Right atrium auricular region (tissue), 2 donors: ENCODE results near the gene MRPL41. TPM values are rescaled to one million over a fixed set of nuclear protein-coding genes. Genes with fewer than 3 reads are reported as not detected.
"Not testable (repeated sequence)": the region's sequence is repeated elsewhere in the genome, so short reads cannot be mapped to it uniquely, and the experiment has no call there.

ENCODE experiments used
- DNase-seq: peaks from one replicate; pipeline ENCODE4 v3.0.0-alpha.2; 2019; ENCODE audit warnings: low spot score
- H3K27ac ChIP-seq, 2 donors: fragments of 200-600 bp; sonication (generic); 1 replicate in 1 of 2; 2 replicates in 1 of 2; pipeline ENCODE4 v1.5.1; 2016 to 2019
- H3K27me3 ChIP-seq, 2 donors: fragments of 200-600 bp; sonication (generic); one replicate each; pipeline versions ENCODE4 v1.5.1 to v1.6.0; 2017 to 2019
- H3K36me3 ChIP-seq: fragments of 200-600 bp; sonication (generic); one replicate; pipeline ENCODE4 v1.5.1; 2016
- H3K4me1 ChIP-seq, 2 donors: fragments of 200-600 bp; sonication (generic); one replicate each; pipeline versions ENCODE4 v1.5.1 to v1.6.0; 2017 to 2019
- H3K4me3 ChIP-seq, 2 donors: fragments of 200-600 bp; sonication (generic); 1 replicate in 1 of 2; 2 replicates in 1 of 2; pipeline ENCODE4 v1.5.1; 2017 to 2019; ENCODE audit warnings: mild to moderate bottlenecking in 1 of 2, moderate library complexity in 1 of 2
- H3K9me3 ChIP-seq, 2 donors: fragments of 200-600 bp; sonication (generic); one replicate each; pipeline ENCODE4 v1.5.1; 2019
- CTCF ChIP-seq, 2 donors: fragments of 200-600 bp; sonication (generic); IDR thresholded peaks; one replicate each; pipeline ENCODE4 v1.5.1; 2019; ENCODE audit warnings: antibody characterized with exemption in 2 of 2
- total RNA-seq, 2 donors: library from RNA; depleted of rRNA; stranded (reverse); fragments of >200 nt; gene quantifications; one replicate each; pipeline ENCODE4 v1.1.0, GENCODE V29; 2016

Gene MRPL41
- total RNA-seq, 2 donors from 2014 or later: 172 to 238 TPM

GRCh38 chr9:137515338-137515724 is 36.3 kb upstream of the MRPL41 start:
- no peak for TF ChIP-seq CTCF (IDR thresholded peaks at IDR 0.05)
- H3K4me3 ChIP-seq: no peak overlapping the region
- H3K27ac ChIP-seq: no peak overlapping the region
- H3K36me3 ChIP-seq: no peaks in the 10 kb centered on the region
- no peaks in the 10 kb centered on the region for H3K9me3 ChIP-seq
- H3K4me1 ChIP-seq: no peaks in the 10 kb centered on the region
- H3K27me3 ChIP-seq: no peaks in the 10 kb centered on the region
- no peak for DNase-seq

- Histone ChIP-seq H3K9me3 (no peaks in the 10 kb centered on the region), H3K27ac (no peak overlapping the region), H3K4me1 (no peaks in the 10 kb centered on the region), H3K4me3 (no peak overlapping the region), H3K27me3 (no peaks in the 10 kb centered on the region), H3K36me3 (no peaks in the 10 kb centered on the region)
- TF ChIP-seq CTCF (IDR thresholded peaks at IDR 0.05): no peak
- no peak for DNase-seq
These were observed 35.3 kb upstream of the MRPL41 start for GRCh38 chr9:137516144-137516917.

DNA sequence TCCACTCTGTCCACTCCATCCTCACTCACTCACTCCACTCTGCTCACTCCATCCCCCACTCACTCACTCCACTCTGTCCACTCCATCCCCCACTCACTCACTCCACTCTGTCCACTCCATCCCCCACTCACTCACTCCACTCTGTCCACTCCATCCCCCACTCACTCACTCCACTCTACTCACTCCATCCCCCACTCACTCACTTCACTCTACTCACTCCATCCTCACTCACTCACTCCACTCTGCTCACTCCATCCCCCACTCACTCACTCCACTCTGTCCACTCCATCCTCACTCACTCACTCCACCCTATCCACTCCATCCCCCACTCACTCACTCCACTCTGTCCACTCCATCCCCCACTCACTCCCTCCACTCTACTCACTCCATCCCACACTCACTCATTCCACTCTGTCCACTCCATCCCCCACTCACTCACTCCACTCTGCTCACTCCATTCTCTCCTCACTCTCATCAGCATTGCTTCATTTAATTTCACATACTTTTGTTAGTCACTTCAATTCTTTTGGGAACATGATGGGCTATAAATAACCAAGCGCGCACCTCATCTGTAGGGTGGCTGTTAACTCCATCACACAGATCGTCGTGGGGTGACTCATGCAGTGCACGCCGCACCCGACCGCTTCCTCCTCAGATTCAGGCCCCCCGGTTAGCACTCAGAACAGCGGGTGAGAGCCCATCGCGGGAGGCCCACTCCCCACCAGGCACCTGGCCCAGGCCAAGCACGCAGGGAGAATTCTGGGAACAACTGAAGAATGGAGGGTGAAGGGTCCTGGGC is 32.8 kb upstream of the MRPL41 start:
- H3K27ac ChIP-seq, H3K36me3 ChIP-seq, H3K4me1 ChIP-seq, H3K9me3 ChIP-seq, H3K27me3 ChIP-seq, DNase-seq, H3K4me3 ChIP-seq: not testable (repeated sequence)

DNA sequence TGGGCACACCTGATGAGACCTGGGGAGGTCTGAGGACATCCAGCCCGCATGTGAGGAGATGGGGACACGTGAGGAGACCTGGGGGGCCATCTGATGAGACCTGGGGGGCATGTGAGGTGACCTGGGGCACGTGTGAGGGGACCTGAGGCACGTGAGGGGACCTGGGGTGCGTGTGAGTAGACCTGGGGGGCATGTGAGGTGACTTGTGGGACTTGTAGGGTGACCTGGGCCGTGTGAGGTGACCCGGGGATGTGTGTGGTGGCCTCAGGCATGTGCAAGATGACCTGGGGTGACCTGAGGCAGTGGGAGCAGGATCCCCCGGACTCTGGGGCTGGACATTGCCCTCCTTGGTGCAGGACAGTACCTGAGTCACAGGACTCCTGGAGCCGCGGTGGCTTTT is 32.1 kb upstream of the MRPL41 start:
- H3K4me1 ChIP-seq: no peaks in the 10 kb centered on the region
- no peak overlapping the region for H3K4me3 ChIP-seq
- no peak overlapping the region for H3K27ac ChIP-seq
- no peak for DNase-seq
- H3K27me3 ChIP-seq: no peaks in the 10 kb centered on the region
- no peaks in the 10 kb centered on the region for H3K36me3 ChIP-seq
- TF ChIP-seq CTCF (IDR thresholded peaks at IDR 0.05): no peak
- H3K9me3 ChIP-seq: no peaks in the 10 kb centered on the region

DNA sequence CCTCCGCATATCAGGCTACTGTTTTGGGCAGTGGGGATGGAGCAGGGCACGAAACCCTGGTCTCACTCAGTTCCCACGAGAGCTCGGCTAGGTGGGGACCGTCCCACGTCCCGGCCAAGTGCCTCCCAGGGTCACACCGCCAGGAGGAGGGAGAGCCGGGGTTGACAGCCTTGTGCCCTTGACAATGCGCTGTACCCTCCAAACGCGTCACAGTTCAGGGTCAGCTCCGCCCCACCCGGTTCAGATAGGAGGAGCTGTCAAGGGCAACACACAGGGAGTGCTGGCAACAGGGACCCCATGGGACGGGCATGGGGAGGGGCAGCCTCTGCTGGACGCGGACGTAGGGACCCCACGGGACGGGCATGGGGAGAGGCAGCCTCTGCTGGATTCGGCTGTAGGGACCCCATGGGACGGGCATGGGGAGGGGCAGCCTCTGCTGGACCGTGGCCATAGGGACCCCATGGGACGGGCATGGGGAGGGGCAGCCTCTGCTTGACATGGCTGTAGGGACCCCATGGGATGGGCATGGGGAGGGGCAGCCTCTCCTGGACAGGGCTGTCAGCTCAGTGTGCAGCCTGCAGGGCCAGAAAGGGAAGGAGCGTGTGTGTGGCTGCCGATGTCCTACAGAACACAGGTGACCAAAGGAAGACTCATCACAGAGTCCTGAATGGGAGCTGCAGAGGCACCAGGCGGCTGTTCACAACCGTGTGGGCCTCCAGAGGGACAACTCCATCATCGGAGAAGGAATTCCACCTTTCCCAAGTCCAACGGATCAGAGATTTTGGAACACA is 30.9 kb upstream of the MRPL41 start:
- DNase-seq: no peak
- H3K27ac ChIP-seq: no peak overlapping the region
- H3K27me3 ChIP-seq: no peaks in the 10 kb centered on the region
- H3K4me3 ChIP-seq: no peak overlapping the region
- no peak for TF ChIP-seq CTCF (IDR thresholded peaks at IDR 0.05)
- H3K9me3 ChIP-seq: no peaks in the 10 kb centered on the region
- no peaks in the 10 kb centered on the region for H3K36me3 ChIP-seq
- H3K4me1 ChIP-seq: no peaks in the 10 kb centered on the region
